ENCODE results near the gene GPR132. TPM values are rescaled to one million over a fixed set of nuclear protein-coding genes. Genes with fewer than 3 reads are reported as not detected.

The GPR132 gene
- total RNA-seq, 1 experiment from 2014 or later = not detected

DNA sequence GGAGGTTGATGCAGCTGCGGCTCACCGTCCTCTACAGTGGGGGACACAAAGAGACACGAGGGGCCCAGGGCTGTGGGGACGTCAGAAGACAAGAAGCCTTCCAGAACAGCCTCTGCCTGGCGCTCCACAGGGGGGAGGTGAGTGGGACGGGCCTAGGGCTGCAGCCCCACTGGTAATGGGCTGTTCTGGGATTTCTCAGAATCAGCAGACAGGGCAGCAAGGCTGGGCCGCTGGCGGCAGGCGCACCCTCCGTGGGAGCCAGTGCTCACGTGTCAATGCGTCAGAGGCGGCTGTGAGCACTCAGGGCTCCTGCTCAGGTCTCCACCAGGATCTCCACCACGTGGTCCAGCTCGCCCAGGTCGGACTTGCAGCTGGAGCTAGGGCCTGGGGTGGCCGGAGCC is 54.3 kb downstream of the GPR132 start:
- BruUV-seq (replicated peaks) = no TSS peak
- ChIA-PET POLR2A (interaction anchor here (0.7 kb wide), 1 partner anchor 10 kb away, joined by 3 read pairs; the partner anchor contains the start of gene CDCA4), CTCF (no interaction called here)
- DNase-seq = no peak
- Mint-ChIP-seq H3K27ac (ENCODE audit: unreplicated experiment) (no peak overlapping the region), H3K4me3 (ENCODE audit: unreplicated experiment) (no peak overlapping the region), H3K36me3 (ENCODE audit: insufficient read depth, unreplicated experiment) (peaks cover 52% of the 10 kb centered on the region), H3K27me3 (ENCODE audit: insufficient read depth, unreplicated experiment) (no peaks in the 10 kb centered on the region), H3K4me1 (ENCODE audit: low read depth, unreplicated experiment) (no peaks in the 10 kb centered on the region), H3K9me3 (ENCODE audit: unreplicated experiment) (no peaks in the 10 kb centered on the region)
- peaks cover 3% of the 10 kb centered on the region for H3K36me3 ChIP-seq (ENCODE audit: control insufficient read depth, insufficient read depth, low read length)
- intact Hi-C loops (cut with micrococcal nuclease; ENCODE audit: unreplicated experiment) = no loop called here
- no peaks in the 10 kb centered on the region for H3K27me3 ChIP-seq (replicated peaks; ENCODE audit: control insufficient read depth, insufficient read depth, low read length)
- H3K9me3 ChIP-seq = no peaks in the 10 kb centered on the region
- no peak overlapping the region for H3K4me3 ChIP-seq (ENCODE audit: low read depth, low read length)
- H3K4me1 ChIP-seq = no peaks in the 10 kb centered on the region
- TF ChIP-seq, protein P1, sequence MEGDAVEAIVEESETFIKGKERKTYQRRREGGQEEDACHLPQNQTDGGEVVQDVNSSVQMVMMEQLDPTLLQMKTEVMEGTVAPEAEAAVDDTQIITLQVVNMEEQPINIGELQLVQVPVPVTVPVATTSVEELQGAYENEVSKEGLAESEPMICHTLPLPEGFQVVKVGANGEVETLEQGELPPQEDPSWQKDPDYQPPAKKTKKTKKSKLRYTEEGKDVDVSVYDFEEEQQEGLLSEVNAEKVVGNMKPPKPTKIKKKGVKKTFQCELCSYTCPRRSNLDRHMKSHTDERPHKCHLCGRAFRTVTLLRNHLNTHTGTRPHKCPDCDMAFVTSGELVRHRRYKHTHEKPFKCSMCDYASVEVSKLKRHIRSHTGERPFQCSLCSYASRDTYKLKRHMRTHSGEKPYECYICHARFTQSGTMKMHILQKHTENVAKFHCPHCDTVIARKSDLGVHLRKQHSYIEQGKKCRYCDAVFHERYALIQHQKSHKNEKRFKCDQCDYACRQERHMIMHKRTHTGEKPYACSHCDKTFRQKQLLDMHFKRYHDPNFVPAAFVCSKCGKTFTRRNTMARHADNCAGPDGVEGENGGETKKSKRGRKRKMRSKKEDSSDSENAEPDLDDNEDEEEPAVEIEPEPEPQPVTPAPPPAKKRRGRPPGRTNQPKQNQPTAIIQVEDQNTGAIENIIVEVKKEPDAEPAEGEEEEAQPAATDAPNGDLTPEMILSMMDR (IDR thresholded peaks at IDR 0.05; ENCODE audit: insufficient read depth in 1 of 2, low read depth in 1 of 2, low read length in 1 of 2, severe bottlenecking in 1 of 2, unreplicated experiment in 1 of 2) = no peak

DNA sequence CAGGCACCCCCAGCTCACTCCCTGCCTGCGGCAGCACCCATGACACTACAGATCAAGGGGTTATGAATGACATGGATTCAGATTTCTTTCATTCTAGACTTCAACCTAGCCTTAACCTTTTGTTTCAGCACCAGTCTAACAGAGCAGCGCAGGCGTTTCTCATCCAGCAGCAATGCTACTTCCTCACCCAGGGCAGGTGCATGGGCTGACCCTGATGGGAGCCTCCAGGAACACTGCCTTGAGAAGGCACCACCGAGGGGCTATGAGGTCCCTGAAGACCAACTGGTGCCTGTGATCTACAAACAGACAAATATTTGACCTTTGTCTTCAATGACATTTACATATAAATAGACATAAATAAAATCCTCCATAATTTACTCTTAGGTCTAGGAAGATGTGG is 55.1 kb downstream of the GPR132 start:
- H3K36me3 ChIP-seq (ENCODE audit: control insufficient read depth, insufficient read depth, low read length) = peaks cover 3% of the 10 kb centered on the region
- DNase-seq = no peak
- Mint-ChIP-seq H3K4me3 (ENCODE audit: unreplicated experiment) (no peak overlapping the region), H3K4me1 (ENCODE audit: low read depth, unreplicated experiment) (no peaks in the 10 kb centered on the region), H3K9me3 (ENCODE audit: unreplicated experiment) (no peaks in the 10 kb centered on the region), H3K27me3 (ENCODE audit: insufficient read depth, unreplicated experiment) (no peaks in the 10 kb centered on the region), H3K36me3 (ENCODE audit: insufficient read depth, unreplicated experiment) (peaks cover 57% of the 10 kb centered on the region), H3K27ac (ENCODE audit: unreplicated experiment) (no peak overlapping the region)
- no peak overlapping the region for H3K4me3 ChIP-seq (ENCODE audit: low read depth, low read length)
- TF ChIP-seq, protein P1 (IDR thresholded peaks at IDR 0.05; ENCODE audit: insufficient read depth in 1 of 2, low read depth in 1 of 2, low read length in 1 of 2, severe bottlenecking in 1 of 2, unreplicated experiment in 1 of 2) = no peak
- ChIA-PET CTCF (no interaction called here), POLR2A (no interaction called here)
- no peaks in the 10 kb centered on the region for H3K4me1 ChIP-seq
- intact Hi-C loops (cut with micrococcal nuclease; ENCODE audit: unreplicated experiment) = no loop called here
- no peaks in the 10 kb centered on the region for H3K9me3 ChIP-seq
- TSS peak; percentile 7 for BruUV-seq (replicated peaks)
- H3K27me3 ChIP-seq (replicated peaks; ENCODE audit: control insufficient read depth, insufficient read depth, low read length) = no peaks in the 10 kb centered on the region

DNA sequence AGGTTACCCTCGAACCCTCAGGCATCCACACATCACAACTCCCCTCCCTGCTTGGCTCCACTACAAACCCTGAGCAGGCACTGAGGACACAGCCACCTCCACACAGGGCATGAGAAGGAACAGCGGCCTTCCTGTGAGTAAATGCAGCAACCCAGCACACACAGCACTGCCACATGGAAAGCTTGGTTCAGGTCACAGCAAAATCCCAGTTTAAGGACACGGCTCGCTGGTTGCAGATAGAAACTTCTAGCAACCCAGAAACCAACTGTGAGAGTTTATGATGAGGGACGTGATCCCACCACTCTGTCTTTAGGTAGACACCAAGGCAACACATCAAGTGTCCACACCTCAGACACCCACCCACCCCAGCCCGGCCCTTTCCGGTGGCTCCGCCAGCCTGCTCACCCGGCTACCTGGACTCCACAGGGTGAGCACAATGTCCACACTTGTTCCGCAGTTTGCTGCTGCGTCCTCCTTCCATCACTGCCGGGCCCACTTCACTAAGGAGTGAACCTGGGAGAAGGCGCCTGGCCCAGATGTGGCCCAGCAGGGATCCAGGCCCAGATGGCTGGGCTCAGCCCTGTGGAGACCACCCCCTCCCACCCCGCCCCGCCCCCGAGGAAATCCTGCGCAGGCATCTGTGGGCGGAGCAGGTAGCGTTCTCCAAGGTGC is 57.5 kb downstream of the GPR132 start:
- no peak overlapping the region for H3K4me3 ChIP-seq (ENCODE audit: low read depth, low read length)
- H3K4me1 ChIP-seq = no peaks in the 10 kb centered on the region
- intact Hi-C loops (cut with micrococcal nuclease; ENCODE audit: unreplicated experiment) = no loop called here
- TF ChIP-seq, protein P1 (IDR thresholded peaks at IDR 0.05; ENCODE audit: insufficient read depth in 1 of 2, low read depth in 1 of 2, low read length in 1 of 2, severe bottlenecking in 1 of 2, unreplicated experiment in 1 of 2) = no peak
- ChIA-PET POLR2A (no interaction called here), CTCF (no interaction called here)
- Mint-ChIP-seq H3K27me3 (ENCODE audit: insufficient read depth, unreplicated experiment) (no peaks in the 10 kb centered on the region), H3K36me3 (ENCODE audit: insufficient read depth, unreplicated experiment) (peaks cover 51% of the 10 kb centered on the region), H3K27ac (ENCODE audit: unreplicated experiment) (no peak overlapping the region), H3K9me3 (ENCODE audit: unreplicated experiment) (no peaks in the 10 kb centered on the region), H3K4me1 (ENCODE audit: low read depth, unreplicated experiment) (no peaks in the 10 kb centered on the region), H3K4me3 (ENCODE audit: unreplicated experiment) (no peak overlapping the region)
- no TSS peak for BruUV-seq (replicated peaks)
- no peak for DNase-seq
- H3K9me3 ChIP-seq = no peaks in the 10 kb centered on the region
- no peaks in the 10 kb centered on the region for H3K27me3 ChIP-seq (replicated peaks; ENCODE audit: control insufficient read depth, insufficient read depth, low read length)
- H3K36me3 ChIP-seq (ENCODE audit: control insufficient read depth, insufficient read depth, low read length) = peaks cover 3% of the 10 kb centered on the region
